ENCODE measurements around the gene CLDN6. TPM values are rescaled to one million over a fixed set of nuclear protein-coding genes. Genes with fewer than 3 reads are reported as not detected.

The CLDN6 gene
- total RNA-seq, 1 experiment from 2014 or later: 743 TPM

DNA sequence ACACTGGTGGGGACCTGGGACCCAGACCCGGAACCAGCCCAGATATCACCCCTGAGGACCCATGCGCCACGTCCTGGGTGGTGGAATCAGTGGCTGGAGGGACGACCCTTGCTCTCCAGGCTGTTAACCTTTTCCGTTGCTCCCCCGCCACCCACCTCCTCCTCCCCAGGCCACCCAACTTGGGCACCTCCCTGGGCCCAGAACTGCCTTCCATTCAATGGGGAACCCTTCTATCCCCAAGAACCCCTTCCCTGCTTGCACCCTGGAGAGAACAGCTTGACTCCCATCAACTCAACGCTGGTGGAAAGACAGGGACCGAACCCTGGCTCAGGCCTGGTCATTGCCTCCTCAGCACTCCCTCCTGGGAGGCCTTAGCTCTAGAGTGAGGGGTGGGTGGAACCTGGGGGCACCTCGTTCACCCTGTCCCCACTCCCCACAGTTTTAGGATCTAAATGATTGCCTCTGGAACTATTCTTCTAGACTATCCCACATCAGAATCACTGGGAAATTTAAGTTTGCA is 41.8 kb upstream of the CLDN6 start:
- no peak for DNase-seq
- Histone ChIP-seq H3K14ac (ENCODE audit: insufficient read depth, low read length) (peak overlapping the region; percentile 7; the same call in 1 of the 2 replicates), H3K79me2 (ENCODE audit: insufficient read depth, low read length) (no peaks in the 10 kb centered on the region), H3K23ac (ENCODE audit: insufficient read length, low read depth, low read length) (no peak overlapping the region), H3K4me2 (ENCODE audit: insufficient read depth, insufficient read length, low read length) (peak overlapping the region; percentile 33), H3K18ac (ENCODE audit: insufficient read length, low read depth, low read length) (peak overlapping the region; percentile 1), H3K27ac (ENCODE audit: insufficient read length, low read depth, low read length) (no peak overlapping the region), H3T11ph (ENCODE audit: low read length) (no peak overlapping the region), H4K5ac (ENCODE audit: insufficient read length, low read depth, low read length) (no peak overlapping the region), H2AFZ (ENCODE audit: low read length) (no peak overlapping the region), H3K27me3 (ENCODE audit: insufficient read depth, low read length) (no peaks in the 10 kb centered on the region), H3K9me3 (ENCODE audit: control insufficient read depth, low read depth, low read length) (no peaks in the 10 kb centered on the region), H3K4me1 (ENCODE audit: insufficient read depth, low read length) (no peaks in the 10 kb centered on the region), H2BK12ac (ENCODE audit: insufficient read length, low read depth, low read length) (no peak overlapping the region), H3K9ac (ENCODE audit: extremely low read depth, insufficient read length, low read length) (no peak overlapping the region), H4K8ac (replicated peaks; ENCODE audit: insufficient read length, low read depth, low read length) (no peak overlapping the region), H2AK5ac (ENCODE audit: insufficient read length, low read length) (no peak overlapping the region), H3K56ac (ENCODE audit: insufficient read length, low read depth, low read length) (no peak overlapping the region), H2BK5ac (ENCODE audit: insufficient read length, low read length) (no peak overlapping the region), H2BK15ac (ENCODE audit: low read depth, low read length) (no peak overlapping the region), H4K20me1 (ENCODE audit: control insufficient read depth, insufficient read depth, insufficient read length) (no peaks in the 10 kb centered on the region), H3K4ac (ENCODE audit: low read depth, low read length) (no peak overlapping the region), H4K91ac (ENCODE audit: insufficient read length, low read depth, low read length) (no peak overlapping the region), H3K79me1 (ENCODE audit: insufficient read depth, low read depth, low read length, poor library complexity, severe bottlenecking) (no peaks in the 10 kb centered on the region), H2BK20ac (ENCODE audit: low read depth, low read length, poor library complexity, severe bottlenecking) (no peak overlapping the region), H3K23me2 (ENCODE audit: insufficient read length, low read depth, low read length, poor library complexity, severe bottlenecking) (peaks cover 14% of the 10 kb centered on the region), H2BK120ac (ENCODE audit: low read depth, low read length, poor library complexity, severe bottlenecking) (no peak overlapping the region)
- H3K36me3 Mint-ChIP-seq (ENCODE audit: insufficient read depth in 1 of 3, low read depth in 3 of 3): peaks cover 4 to 11% (median 7%) of the 10 kb centered on the region in 3 experiments; a peak in 6 of 7 replicates
- H3K4me1 Mint-ChIP-seq: peaks cover 31 to 40% of the 10 kb centered on the region in 2 experiments
- WGBS (ENCODE audit: extremely low coverage, insufficient read length, low lambda C conversion rate): no CpG with 5 or more reads among the region's 9 CpGs
- peaks cover 32% of the 10 kb centered on the region for H3K27me3 Mint-ChIP-seq (ENCODE audit: low read depth)
- peak overlapping the region in 2 of 3 experiments; percentile 53 to 61; a peak in 2 of 7 replicates for H3K27ac Mint-ChIP-seq
- TF ChIP-seq, protein P1, sequence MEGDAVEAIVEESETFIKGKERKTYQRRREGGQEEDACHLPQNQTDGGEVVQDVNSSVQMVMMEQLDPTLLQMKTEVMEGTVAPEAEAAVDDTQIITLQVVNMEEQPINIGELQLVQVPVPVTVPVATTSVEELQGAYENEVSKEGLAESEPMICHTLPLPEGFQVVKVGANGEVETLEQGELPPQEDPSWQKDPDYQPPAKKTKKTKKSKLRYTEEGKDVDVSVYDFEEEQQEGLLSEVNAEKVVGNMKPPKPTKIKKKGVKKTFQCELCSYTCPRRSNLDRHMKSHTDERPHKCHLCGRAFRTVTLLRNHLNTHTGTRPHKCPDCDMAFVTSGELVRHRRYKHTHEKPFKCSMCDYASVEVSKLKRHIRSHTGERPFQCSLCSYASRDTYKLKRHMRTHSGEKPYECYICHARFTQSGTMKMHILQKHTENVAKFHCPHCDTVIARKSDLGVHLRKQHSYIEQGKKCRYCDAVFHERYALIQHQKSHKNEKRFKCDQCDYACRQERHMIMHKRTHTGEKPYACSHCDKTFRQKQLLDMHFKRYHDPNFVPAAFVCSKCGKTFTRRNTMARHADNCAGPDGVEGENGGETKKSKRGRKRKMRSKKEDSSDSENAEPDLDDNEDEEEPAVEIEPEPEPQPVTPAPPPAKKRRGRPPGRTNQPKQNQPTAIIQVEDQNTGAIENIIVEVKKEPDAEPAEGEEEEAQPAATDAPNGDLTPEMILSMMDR (conservative IDR thresholded peaks at IDR 0.05): no peak
- H3K9me3 Mint-ChIP-seq: no peaks in the 10 kb centered on the region; a peak in 2 of 5 replicates
- peak overlapping the region; percentile 60 to 74 for H3K4me3 Mint-ChIP-seq

All from H9 (cell line).